DMS153 treated with DMSO at 0.1 percent for 48 hours (cell line): ENCODE results near the gene TNFRSF8.

Source experiments
- DNase-seq: peaks from one replicate; lab custom pipeline; 2025; ENCODE audit not compliant: unreplicated experiment; lab: John Stamatoyannopoulos, UW

Gene TNFRSF8

GRCh38 chr1:12059722-12060464, 3.2 kb upstream of the TNFRSF8 start:
- no peak for DNase-seq

- DNase-seq: no peak
Measured at GRCh38 chr1:12060500-12060899, 2.6 kb upstream of the TNFRSF8 start.

DNA sequence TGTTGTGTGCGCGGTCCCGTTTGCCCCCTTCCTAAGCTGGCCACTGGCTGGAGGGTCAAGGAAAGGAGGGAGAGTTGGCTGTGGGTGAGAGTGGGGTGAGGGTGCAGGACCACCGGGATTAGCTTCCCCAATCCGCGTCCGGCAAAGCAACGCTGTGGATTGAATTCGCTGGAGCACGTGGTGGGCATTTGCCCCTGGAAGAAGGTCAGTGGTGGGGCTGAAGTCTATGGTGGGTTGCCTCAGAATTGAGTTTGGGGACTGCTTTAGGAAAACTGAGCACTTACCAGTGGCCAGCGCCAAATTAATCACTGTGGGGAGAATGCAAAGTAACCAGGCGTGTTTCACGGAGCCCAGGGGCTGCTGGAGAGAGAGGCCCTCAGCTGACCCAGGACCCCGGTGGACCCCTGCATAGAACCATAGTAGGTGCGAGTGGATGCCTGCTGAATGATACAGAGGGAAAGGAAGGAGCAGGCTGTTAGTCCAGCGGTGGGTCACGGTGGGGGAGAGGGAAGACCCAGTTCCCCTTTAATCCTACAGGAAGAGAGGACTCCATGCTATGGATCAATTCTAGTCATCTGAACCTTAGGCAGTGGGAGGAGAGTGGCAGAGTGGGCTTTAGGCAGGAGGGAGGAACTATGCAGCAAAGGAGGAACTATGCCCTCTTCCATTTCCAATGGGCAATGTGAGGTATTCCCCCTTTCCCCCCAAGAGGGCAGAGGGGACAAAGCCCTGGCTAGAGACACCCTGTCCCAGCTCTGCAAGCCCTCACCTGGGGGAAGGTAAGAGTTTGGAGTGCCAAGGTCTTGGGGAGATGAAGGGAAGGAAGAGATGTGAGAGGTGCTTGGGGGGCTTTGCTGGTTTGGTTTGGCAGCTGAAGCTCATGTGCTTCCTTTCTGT, 1.2 kb downstream of the TNFRSF8 start:
- no peak for DNase-seq

DNA sequence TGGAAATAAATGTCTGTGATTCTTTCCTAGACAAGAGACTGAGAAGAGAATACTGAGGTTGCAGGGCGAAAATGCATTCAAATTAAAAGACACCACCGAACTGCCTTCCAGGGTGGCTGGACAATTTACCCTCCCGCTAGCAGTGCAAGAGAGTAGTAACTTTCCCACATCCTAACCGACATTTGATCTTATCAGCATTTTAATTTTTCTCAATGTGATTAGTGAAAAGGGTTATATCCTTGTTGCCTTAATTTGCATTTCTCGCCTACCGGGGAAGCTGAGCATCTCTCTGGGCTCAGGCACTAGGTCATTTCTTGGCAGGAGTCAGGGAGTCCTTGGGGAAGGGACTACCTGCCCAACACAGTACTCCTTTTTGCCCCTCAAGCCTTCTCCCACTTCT, 2.8 kb downstream of the TNFRSF8 start:
- no peak for DNase-seq

DNA sequence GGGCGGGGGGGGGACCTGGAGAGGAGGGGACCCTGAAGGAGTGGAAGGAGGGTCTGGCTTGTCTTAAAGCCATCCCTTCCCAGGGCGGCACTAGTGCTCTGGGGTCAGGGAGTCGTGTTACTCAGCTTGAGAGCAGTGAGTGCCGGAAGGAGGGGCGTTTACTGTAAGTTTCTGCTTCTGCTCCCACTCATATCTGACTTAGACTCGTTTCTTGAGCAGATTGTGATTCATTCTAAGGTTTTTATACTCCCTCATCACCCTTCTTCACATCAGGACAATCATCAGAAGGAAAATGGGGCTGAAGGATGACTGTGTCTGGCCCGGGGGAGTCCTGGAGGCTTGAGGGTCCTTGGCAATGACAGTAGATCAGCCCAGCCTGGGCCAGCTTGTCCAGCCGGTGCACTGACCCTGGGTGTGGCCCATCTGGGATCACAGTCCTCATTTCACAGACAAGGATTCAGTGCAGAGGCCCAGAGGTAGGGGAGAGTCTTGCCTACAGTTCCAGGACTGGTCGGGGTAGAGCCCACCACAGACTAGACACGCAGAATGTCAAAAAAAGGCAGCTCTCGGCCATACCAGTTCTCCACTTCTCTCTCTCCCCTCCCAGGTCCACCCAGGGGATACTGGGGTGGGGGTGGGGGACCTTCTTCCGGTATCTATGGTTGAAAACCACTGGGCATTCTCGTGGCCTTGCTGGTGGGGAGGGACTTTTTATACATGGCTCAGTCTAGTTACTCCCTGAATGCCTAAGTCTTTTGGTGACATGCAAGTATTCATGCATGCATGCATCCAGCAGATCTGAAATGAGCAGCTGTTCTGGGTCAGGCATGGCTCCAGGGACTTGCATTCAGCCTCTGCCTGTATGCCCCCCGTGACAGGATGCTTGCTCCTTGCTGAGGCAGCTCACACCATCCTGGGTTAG, 5.1 kb downstream of the TNFRSF8 start:
- DNase-seq: no peak

GRCh38 chr1:12069623-12070244, 6.6 kb downstream of the TNFRSF8 start:
- DNase-seq: no peak

DNA sequence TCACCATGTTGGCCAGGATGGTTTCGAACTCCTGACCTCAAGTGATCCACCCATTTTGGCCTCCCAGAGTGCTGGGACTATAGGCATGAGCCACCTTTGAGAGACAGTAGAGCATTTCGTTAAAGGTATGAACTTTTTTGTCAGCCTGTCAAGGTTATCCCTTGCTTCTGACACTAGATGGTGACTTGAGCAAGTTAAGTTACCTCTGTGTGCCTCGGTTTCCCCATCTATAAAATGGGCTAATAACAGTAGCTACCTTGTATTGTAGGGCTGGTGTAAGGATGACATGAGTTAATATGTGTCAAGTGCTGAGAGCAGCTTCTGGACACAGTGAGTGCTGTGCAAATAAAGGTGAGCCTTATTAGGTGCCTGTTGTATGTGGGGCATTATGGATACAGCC, 8.8 kb downstream of the TNFRSF8 start:
- no peak for DNase-seq

- DNase-seq: no peak
Measured at GRCh38 chr1:12072741-12073140, 9.6 kb downstream of the TNFRSF8 start.

GRCh38 chr1:12073796-12074195, 10.7 kb downstream of the TNFRSF8 start:
- no peak for DNase-seq

GRCh38 chr1:12075195-12076114, 12.4 kb downstream of the TNFRSF8 start:
- DNase-seq: no peak

DNA sequence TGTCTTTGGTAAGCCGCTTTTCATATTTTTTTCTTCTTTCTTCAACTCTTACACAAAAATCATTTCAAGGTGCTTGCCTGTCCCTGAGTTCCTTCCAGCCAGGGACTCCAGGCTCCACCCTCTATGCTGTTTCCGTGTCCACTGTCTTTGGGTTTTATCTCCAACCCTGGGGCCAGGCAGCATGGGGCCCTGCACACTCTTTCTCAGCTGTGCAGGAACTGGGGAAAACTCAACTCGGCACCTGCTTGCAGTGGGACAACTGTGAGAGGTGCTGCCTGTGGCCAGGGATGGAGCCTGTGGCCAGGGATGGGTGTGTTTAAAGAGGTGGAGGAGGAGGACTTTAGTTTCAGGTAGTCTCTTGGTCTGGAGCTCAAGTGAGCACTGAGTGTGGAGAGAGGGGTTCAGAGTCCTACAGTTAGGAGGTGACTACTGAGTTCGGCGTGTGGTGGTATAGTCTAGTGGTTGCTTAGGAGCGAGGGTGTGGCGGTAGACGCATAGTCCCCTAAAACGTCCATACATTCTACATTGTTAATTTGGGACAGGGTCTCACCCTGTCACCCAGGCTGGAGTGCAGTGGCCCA, 13.4 kb downstream of the TNFRSF8 start:
- DNase-seq: no peak

- no peak for DNase-seq
Measured at GRCh38 chr1:12078575-12078937, 15.5 kb downstream of the TNFRSF8 start.

- no peak for DNase-seq
Measured at GRCh38 chr1:12078938-12079861, 16.1 kb downstream of the TNFRSF8 start.

- DNase-seq: no peak
Measured at GRCh38 chr1:12080156-12080555, 17.1 kb downstream of the TNFRSF8 start.

DNA sequence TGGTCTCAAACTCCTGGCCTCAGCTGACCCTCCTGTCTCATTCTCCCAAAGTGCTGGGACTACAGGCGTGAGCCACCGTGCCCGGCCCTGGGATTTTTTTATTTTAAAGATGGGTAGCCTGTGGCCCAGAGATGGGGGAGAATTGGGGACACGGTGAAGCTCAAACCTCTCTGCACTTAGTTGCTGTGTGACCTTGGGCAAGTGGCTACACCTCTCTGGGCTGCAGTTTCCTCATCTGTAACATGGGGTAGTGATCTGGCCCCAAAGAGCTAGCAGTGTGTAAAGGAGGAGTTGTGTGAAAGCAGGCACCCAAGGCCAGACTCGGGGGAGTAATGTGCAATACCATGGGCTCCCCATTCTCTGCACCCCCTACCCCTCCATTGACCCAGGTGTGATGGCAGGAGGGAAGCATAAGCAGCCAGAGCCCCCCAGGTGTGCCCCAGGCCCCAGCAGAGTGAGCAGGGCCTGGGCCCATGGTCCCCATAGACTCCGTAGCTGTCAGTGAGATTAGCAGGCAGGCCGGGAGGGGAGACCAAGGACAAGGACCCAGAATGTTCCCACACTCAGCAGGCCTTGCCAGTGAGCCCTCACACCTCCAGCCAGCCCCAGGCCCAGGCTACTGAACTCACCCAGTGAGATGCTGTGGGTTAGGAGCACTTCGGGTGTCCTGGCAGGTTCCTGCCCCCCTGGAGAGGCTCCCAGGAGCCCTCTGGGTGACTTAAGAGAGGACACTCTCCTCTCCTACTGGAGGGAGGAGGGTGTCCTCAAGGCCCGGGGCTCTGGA, 17.9 kb downstream of the TNFRSF8 start:
- no peak for DNase-seq

- no peak for DNase-seq
Measured at GRCh38 chr1:12081648-12082396, 18.7 kb downstream of the TNFRSF8 start.

GRCh38 chr1:12082988-12083387, 19.9 kb downstream of the TNFRSF8 start:
- DNase-seq: no peak
